Spleen (tissue), 11 donors: Measurements from ENCODE around the gene FCHO2. TPM values are rescaled to one million over a fixed set of nuclear protein-coding genes. Genes with fewer than 3 reads are reported as not detected.
"Not testable (repeated sequence)": the region's sequence is repeated elsewhere in the genome, so short reads cannot be mapped to it uniquely, and the experiment has no call there.

Source experiments
- DNase-seq: peaks from one replicate; pipeline ENCODE4 v3.0.0-alpha.2; 2020
- H3K27ac ChIP-seq, 8 donors: fragments of 200-600 bp; sonication (generic) in 7 of 8; 1 replicate in 4 of 8; 2 replicates in 4 of 8; pipeline versions ENCODE4 v1.5.0 to v1.8.0; 2016 to 2021; ENCODE audit warnings: inconsistent platforms in 4 of 8, mild to moderate bottlenecking in 4 of 8, moderate library complexity in 1 of 8
- H3K27me3 ChIP-seq, 7 donors: fragments of 200-600 bp; sonication (generic) in 6 of 7; replicated peaks in 1 of 7; 1 replicate in 4 of 7; 2 replicates in 3 of 7; pipeline versions ENCODE4 v1.5.0 to v1.8.0; 2016 to 2021; ENCODE audit warnings: inconsistent platforms in 3 of 7, mild to moderate bottlenecking in 1 of 7
- H3K36me3 ChIP-seq, 6 donors: fragments of 200-600 bp; sonication (generic) in 5 of 6; 1 replicate in 4 of 6; 2 replicates in 2 of 6; pipeline versions ENCODE4 v1.5.0 to v1.8.0; 2016 to 2021; ENCODE audit warnings: inconsistent platforms in 2 of 6
- H3K4me1 ChIP-seq, 6 donors: fragments of 200-600 bp; sonication (generic) in 5 of 6; 1 replicate in 3 of 6; 2 replicates in 3 of 6; pipeline versions ENCODE4 v1.5.0 to v1.8.0; 2016 to 2021; ENCODE audit warnings: inconsistent platforms in 3 of 6
- H3K4me3 ChIP-seq, 8 donors: fragments of 200-600 bp; sonication (generic) in 7 of 8; 1 replicate in 4 of 8; 2 replicates in 4 of 8; pipeline versions ENCODE4 v1.5.0 to v1.8.0; 2016 to 2021; ENCODE audit warnings: inconsistent platforms in 4 of 8, mild to moderate bottlenecking in 4 of 8, moderate library complexity in 2 of 8
- H3K9me3 ChIP-seq, 8 donors: fragments of 200-600 bp; sonication (generic) in 7 of 8; 1 replicate in 4 of 8; 2 replicates in 4 of 8; pipeline versions ENCODE4 v1.5.0 to v1.8.0; 2016 to 2021; ENCODE audit warnings: inconsistent platforms in 4 of 8
- POLR2A ChIP-seq, 3 donors: fragments of 450-650 bp; IDR thresholded peaks; one replicate each; pipeline ENCODE4 v1.5.1; 2017; ENCODE audit warnings: antibody characterized with exemption in 3 of 3, mild to moderate bottlenecking in 1 of 3
- POLR2AphosphoS5 ChIP-seq, 3 donors: sonication (generic); formaldehyde crosslinking; IDR thresholded peaks; one replicate each; pipeline ENCODE4 v1.5.1; 2017; ENCODE audit warnings: antibody characterized with exemption in 3 of 3
- WGBS, 5 donors: extraction: QIAGEN DNeasy Blood & Tissue Kit in 3 of 5; methylation state at CpG; one replicate each; pipeline versions ENCODE4 v1.1.5 to v1.1.7; 2013 to 2018; 5-methylcytosine and 5-hydroxymethylcytosine counted together
- intact Hi-C: fragments of 100-400 bp; cut with DNase I; formaldehyde crosslinking; loops from one replicate; pipeline ENCODE4 v1.15.0; 2023; ENCODE audit warnings: low total_unique reads
- polyA plus RNA-seq, 3 donors: library from polyadenylated mRNA; stranded (reverse); fragments of 200-250 nt; gene quantifications; one replicate each; pipeline ENCODE4 v1.2.1, GENCODE V29; 2013
- total RNA-seq, 7 donors: library from RNA; depleted of rRNA in 3 of 7; stranded (reverse); fragments of >200 nt in 3 of 7; fragmentation: NEBNext Ultra II Directional in 4 of 7; extraction: Animal tissue kit (Norgen Biotek cat#: 25700) in 4 of 7; gene quantifications; one replicate each; pipeline versions ENCODE4 v1.1.0 to v1.2.1, GENCODE V29; 2016 to 2021
- TF ChIP-seq, protein P1 (sequence below), 11 experiments: fragments of 200-600 bp in 7 of 11; fragments of 450-650 bp in 4 of 11; sonication (generic) in 4 of 11; IDR thresholded peaks in 8 of 11; conservative IDR thresholded peaks in 3 of 11; 1 replicate in 7 of 11; 2 replicates in 4 of 11; pipeline versions ENCODE4 v1.4.0 to v1.8.0; 2016 to 2021; ENCODE audit warnings: antibody characterized with exemption in 11 of 11, inconsistent platforms in 4 of 11, mild to moderate bottlenecking in 1 of 11
- donor health status: healthy with polysubstance abuse.
- donor health status: DM: no; HTN: no; CAD: no; lungs with moderate emphysema.
- donor health status: DM: no; HTN: no; CAD: no.
- donor health status: Bipolar disorder and iron deficiency.
- donor health status: healthy.
- donor health status: DM: no; HTN: no; CAD: no.
- donor health status: DM: yes; HTN: yes; CAD: no.

Gene FCHO2
- total and polyA plus RNA-seq, 10 donors, result 5.6 to 86.6 (median 41.2) TPM

- H3K4me3 ChIP-seq, result no peak overlapping the region
- H3K36me3 ChIP-seq, result no peaks in the 10 kb centered on the region
- no peaks in the 10 kb centered on the region for H3K27me3 ChIP-seq
- H3K27ac ChIP-seq, result peak overlapping the region in 2 of 8 donors; percentile 10 to 48
- peaks cover 0 to 14% (median 0%) of the 10 kb centered on the region in 6 donors for H3K4me1 ChIP-seq
- no peak for DNase-seq
- WGBS, 5 donors, result 27 to 38% (median 35%) methylated on average over 4 of the region's 4 CpGs
- TF ChIP-seq, protein P1, sequence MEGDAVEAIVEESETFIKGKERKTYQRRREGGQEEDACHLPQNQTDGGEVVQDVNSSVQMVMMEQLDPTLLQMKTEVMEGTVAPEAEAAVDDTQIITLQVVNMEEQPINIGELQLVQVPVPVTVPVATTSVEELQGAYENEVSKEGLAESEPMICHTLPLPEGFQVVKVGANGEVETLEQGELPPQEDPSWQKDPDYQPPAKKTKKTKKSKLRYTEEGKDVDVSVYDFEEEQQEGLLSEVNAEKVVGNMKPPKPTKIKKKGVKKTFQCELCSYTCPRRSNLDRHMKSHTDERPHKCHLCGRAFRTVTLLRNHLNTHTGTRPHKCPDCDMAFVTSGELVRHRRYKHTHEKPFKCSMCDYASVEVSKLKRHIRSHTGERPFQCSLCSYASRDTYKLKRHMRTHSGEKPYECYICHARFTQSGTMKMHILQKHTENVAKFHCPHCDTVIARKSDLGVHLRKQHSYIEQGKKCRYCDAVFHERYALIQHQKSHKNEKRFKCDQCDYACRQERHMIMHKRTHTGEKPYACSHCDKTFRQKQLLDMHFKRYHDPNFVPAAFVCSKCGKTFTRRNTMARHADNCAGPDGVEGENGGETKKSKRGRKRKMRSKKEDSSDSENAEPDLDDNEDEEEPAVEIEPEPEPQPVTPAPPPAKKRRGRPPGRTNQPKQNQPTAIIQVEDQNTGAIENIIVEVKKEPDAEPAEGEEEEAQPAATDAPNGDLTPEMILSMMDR (IDR thresholded peaks at IDR 0.05 in 8 of 11, conservative IDR thresholded peaks at IDR 0.05 in 3 of 11), result peak in 4 of 11 experiments; percentile 10 to 35 (median 30)
- TF ChIP-seq POLR2A (IDR thresholded peaks at IDR 0.05) (no peak), POLR2AphosphoS5 (IDR thresholded peaks at IDR 0.05) (no peak)
- intact Hi-C loops, result no loop called here
- peaks cover 0 to 7% (median 0%) of the 10 kb centered on the region in 8 donors for H3K9me3 ChIP-seq
Measured at GRCh38 chr5:72920690-72921502, 34.9 kb upstream of the FCHO2 start.

DNA sequence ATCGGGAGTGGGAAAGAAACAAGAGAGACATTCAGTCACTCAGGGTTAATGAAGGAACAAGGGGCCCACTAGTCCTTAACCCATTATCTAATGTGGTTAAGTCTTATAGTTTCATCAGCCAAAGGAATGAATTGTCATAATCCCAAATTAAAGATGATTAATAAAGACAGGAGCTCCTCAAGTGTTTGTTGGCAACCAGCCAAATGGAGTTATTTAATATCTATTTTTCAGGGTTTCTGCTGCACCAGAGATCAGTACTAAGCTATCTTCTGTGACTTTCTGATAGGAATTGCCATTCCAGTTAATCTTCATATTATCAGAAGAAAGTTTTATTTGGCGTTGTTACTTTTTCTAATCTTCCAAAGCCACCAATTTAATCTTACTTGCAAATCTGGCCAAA is 34.0 kb upstream of the FCHO2 start:
- no peaks in the 10 kb centered on the region for H3K27me3 ChIP-seq
- intact Hi-C loops, result no loop called here
- peaks cover 0 to 12% (median 0%) of the 10 kb centered on the region in 8 donors for H3K9me3 ChIP-seq
- TF ChIP-seq POLR2A (IDR thresholded peaks at IDR 0.05) (no peak), POLR2AphosphoS5 (IDR thresholded peaks at IDR 0.05) (no peak)
- TF ChIP-seq, protein P1 (IDR thresholded peaks at IDR 0.05 in 8 of 11, conservative IDR thresholded peaks at IDR 0.05 in 3 of 11), result no peak
- H3K27ac ChIP-seq, result peak overlapping the region in 2 of 8 donors; percentile 21 to 48
- no peak overlapping the region for H3K4me3 ChIP-seq
- WGBS, 5 donors, result 81 to 95% (median 88%) methylated on average over 2 of the region's 2 CpGs
- no peaks in the 10 kb centered on the region for H3K36me3 ChIP-seq
- no peak for DNase-seq
- peaks cover 0 to 14% (median 0%) of the 10 kb centered on the region in 6 donors for H3K4me1 ChIP-seq

- H3K27ac ChIP-seq, result peak overlapping the region in 1 of 8 donors; percentile 21
- DNase-seq, result no peak
- peaks cover 0 to 12% (median 0%) of the 10 kb centered on the region in 8 donors for H3K9me3 ChIP-seq
- H3K27me3 ChIP-seq, result no peaks in the 10 kb centered on the region
- H3K4me1 ChIP-seq, result peaks cover 0 to 14% (median 0%) of the 10 kb centered on the region in 6 donors
- no peak overlapping the region for H3K4me3 ChIP-seq
- no peaks in the 10 kb centered on the region for H3K36me3 ChIP-seq
- intact Hi-C loops, result no loop called here
- 67 to 93% (median 79%) methylated on average over 1 of the region's 1 CpG for WGBS, 5 donors
- no peak for TF ChIP-seq POLR2A (IDR thresholded peaks at IDR 0.05)
- no peak for TF ChIP-seq POLR2AphosphoS5 (IDR thresholded peaks at IDR 0.05)
- TF ChIP-seq, protein P1 (IDR thresholded peaks at IDR 0.05 in 8 of 11, conservative IDR thresholded peaks at IDR 0.05 in 3 of 11), result no peak
Measured at GRCh38 chr5:72922422-72922821, 33.4 kb upstream of the FCHO2 start.

- peaks cover 0 to 12% (median 0%) of the 10 kb centered on the region in 8 donors for H3K9me3 ChIP-seq
- peaks cover 0 to 14% (median 0%) of the 10 kb centered on the region in 6 donors for H3K4me1 ChIP-seq
- H3K4me3 ChIP-seq, result no peak overlapping the region
- intact Hi-C loops, result no loop called here
- 90 to 98% (median 93%) methylated on average over 25 to 33 of the region's 33 CpGs for WGBS, 5 donors
- no peaks in the 10 kb centered on the region for H3K36me3 ChIP-seq
- DNase-seq, result peak; percentile 71
- no peak overlapping the region for H3K27ac ChIP-seq
- TF ChIP-seq POLR2A (IDR thresholded peaks at IDR 0.05) (no peak), POLR2AphosphoS5 (IDR thresholded peaks at IDR 0.05) (peak in 1 of 3 donors; percentile 20)
- no peaks in the 10 kb centered on the region for H3K27me3 ChIP-seq
Measured at GRCh38 chr5:72925336-72926010, 30.4 kb upstream of the FCHO2 start.

- DNase-seq, H3K27ac ChIP-seq, H3K4me3 ChIP-seq, H3K36me3 ChIP-seq, H3K9me3 ChIP-seq, H3K27me3 ChIP-seq, intact Hi-C loops, H3K4me1 ChIP-seq: not testable (repeated sequence)
- WGBS, 5 donors, result 91 to 98% (median 93%) methylated on average over 2 of the region's 2 CpGs
Measured at GRCh38 chr5:72932686-72933085, 23.2 kb upstream of the FCHO2 start.

DNA sequence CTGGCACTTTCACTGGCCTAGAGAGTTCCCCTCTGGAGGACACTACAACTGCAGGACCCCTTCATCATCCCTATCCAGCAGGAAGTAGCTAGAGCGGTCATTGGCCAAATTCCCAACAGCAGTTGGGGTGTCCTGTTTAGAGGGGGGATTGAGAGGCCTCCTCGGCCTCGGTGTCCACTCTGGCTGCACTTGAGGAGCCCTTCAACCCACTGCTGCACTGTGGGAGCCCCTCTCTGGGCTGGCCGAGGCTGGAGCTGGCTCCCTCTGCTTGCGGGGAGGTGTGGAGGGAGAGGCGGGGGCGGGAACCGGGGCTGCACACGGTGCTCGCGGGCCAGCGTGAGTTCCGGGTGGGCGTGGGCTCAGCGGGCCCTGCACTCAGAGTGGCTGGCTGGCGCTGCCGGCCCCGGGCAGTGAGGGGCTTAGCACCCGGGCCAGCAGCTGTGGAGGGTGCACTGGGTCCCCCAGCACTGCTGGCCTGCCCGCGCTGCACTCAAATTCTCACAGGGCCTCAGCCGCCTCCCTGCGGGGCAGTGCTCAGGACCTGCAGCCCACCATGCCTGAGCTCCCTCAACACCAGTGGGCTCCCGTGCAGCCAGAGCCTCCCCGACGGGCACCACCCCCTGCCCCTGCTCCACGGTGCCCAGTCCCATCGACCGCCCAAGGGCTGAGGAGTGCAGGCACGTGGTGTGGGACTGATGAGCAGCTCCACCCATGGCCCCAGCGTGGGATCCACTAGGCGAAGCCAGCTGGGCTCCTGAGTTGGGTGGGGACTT is 20.7 kb upstream of the FCHO2 start:
- intact Hi-C loops, DNase-seq, H3K36me3 ChIP-seq, H3K9me3 ChIP-seq, H3K27me3 ChIP-seq, H3K27ac ChIP-seq, H3K4me3 ChIP-seq: not testable (repeated sequence)
- peaks cover 0 to 28% (median 7%) of the 10 kb centered on the region in 6 donors for H3K4me1 ChIP-seq
- 93 to 98% (median 95%) methylated on average over 9 to 32 of the region's 32 CpGs for WGBS, 5 donors
